CMK (cell line): ENCODE data around the gene FAM229A.

Experiments used
- DNase-seq: peaks from one replicate; pipeline ENCODE4 v3.0.0-alpha.2; 2010; ENCODE audit warnings: low read depth

FAM229A gene

GRCh38 chr1:32346532-32347157, 15.6 kb downstream of the FAM229A start:
- DNase-seq, result no peak

DNA sequence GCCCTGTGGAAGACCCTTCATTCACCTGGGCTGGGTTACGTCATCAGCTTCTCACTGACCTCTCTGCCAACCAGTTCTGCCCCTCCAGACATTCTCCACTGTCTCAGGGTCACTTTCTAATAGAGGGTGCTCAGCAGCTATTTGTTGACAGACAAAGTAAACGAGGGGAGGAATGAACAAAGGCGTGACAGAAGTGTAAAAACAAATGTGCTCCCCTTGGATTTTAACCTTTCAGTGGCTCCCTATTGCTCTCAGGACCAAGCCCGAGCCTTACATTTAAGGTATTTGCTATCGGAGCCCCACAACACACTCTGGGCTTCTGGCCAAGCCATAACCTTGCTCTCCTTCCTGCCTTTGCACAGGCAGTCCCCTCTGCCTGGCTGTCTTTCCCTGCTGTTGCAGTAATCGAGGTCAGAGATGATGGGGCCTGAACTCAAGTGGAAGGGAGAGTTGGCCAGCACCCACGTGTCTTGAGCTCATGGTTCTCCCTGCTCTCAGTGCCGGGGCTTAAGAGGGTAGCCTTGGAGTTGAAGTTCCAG, 16.9 kb downstream of the FAM229A start:
- DNase-seq, result no peak

DNA sequence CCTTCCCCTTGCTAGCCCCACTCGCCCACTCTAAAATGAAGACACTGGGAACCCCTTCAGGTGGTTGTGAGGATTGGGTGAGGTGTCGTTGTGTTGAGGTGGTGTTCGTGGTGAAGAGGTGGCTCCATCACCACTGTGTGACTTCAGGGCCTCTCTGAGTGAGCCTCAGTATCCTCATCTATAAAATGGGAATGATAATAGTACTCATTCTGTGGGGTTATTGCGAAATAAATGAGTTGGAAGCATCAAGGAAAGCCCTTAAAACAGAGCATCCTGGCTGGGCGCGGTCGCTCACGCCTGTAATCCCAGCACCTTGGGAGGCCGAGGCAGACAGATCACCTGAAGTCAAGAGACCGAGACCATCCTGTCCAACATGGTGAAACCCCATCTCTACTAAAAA, 19.6 kb downstream of the FAM229A start:
- DNase-seq, result no peak

DNA sequence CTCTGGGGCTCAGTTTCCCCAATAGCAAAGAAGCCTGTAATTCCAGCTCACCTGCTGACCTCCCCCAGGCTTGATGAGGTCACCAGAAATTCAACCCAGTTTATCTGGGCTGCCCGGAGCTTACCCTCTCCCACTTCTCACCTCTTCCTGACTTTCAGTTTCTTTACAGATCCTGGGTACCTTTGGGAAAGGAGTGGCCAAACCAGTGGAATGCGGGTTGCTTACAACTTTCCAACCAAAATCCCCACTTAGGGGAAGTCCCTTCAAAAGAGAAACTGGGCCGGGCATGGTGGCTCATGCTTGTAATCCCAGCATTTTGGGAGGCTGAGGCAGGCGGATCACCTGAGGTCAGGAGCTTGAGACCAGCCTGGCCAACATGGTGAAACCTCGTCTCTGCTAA, 20.3 kb downstream of the FAM229A start:
- DNase-seq, result no peak

- DNase-seq, result no peak
Observed at GRCh38 chr1:32341186-32341757, 21.0 kb downstream of the FAM229A start.

- DNase-seq, result no peak
Observed at GRCh38 chr1:32339363-32339978, 22.8 kb downstream of the FAM229A start.

DNA sequence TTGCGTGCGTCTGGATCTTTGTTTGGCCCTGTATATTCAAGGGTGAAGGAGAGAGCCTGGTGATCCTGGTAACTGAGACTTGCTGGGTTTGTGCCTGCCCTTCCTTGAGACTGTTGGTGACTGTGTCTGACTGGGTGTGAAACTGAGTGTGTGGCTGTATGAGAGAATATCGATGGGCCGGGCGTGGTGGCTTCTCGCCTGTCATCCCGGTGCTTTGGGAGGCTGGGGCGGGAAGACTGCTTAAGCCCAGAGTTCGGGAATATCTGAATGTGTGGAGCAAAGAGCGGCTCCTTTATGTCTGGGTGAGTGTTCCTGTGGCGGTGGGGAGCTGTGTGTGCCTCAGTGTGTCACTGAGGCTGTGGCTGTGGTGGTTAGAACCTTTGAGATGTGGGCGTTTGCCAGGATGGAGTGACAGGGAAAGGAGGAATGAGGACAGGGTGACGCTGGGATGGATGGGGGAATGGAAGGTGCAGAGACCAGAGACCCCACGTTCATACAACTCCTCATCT, 23.6 kb downstream of the FAM229A start:
- no peak for DNase-seq

GRCh38 chr1:32337855-32338636, 24.2 kb downstream of the FAM229A start:
- DNase-seq, result peak; percentile 62

GRCh38 chr1:32336963-32337675, 25.2 kb downstream of the FAM229A start:
- peak; percentile 41 for DNase-seq

GRCh38 chr1:32336591-32336932, 25.7 kb downstream of the FAM229A start:
- no peak for DNase-seq

GRCh38 chr1:32335790-32336590, 26.3 kb downstream of the FAM229A start, which contains the start of gene MARCKSL1:
Gene MARCKSL1 (minus strand): TSS chr1:32336233. CDS start chr1:32336033, 200 bp downstream.
- peak; percentile 45 for DNase-seq

GRCh38 chr1:32335535-32335789, 26.8 kb downstream of the FAM229A start:
- DNase-seq, result no peak

DNA sequence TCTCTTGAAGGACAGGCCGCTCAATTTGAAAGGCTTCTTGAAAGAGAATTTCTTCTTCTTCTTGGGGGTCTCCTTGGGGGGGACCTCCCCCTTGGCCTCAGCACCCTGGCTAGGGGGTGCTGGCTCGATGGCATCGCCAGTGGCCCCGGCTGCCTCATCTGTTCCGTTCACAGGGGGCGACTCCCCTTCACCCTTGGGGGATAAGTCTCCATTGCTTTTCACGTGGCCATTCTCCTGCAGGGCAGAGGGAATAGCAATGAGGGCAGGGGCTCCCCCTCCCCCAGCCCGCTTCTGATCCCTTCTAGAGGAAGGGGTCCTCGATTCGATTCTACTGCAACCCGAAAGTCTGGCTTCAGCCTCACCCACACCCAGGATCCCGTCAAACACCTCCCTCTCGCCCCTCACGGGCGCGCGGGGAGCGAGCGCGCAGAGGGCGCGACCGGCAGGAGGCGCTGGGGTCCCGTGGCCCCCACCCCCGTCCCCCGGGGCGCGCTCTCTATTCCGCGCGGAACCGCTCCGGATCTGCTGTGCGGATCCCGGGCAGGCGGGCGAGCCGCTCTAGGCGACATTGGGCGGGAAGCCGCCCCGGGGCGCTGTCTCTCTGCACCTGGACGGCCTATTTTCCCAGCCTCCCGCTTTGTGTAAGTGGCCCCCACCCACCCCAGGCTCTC, 27.3 kb downstream of the FAM229A start:
- peak; percentile 39 for DNase-seq

GRCh38 chr1:32334274-32334861, 27.9 kb downstream of the FAM229A start:
- no peak for DNase-seq

DNA sequence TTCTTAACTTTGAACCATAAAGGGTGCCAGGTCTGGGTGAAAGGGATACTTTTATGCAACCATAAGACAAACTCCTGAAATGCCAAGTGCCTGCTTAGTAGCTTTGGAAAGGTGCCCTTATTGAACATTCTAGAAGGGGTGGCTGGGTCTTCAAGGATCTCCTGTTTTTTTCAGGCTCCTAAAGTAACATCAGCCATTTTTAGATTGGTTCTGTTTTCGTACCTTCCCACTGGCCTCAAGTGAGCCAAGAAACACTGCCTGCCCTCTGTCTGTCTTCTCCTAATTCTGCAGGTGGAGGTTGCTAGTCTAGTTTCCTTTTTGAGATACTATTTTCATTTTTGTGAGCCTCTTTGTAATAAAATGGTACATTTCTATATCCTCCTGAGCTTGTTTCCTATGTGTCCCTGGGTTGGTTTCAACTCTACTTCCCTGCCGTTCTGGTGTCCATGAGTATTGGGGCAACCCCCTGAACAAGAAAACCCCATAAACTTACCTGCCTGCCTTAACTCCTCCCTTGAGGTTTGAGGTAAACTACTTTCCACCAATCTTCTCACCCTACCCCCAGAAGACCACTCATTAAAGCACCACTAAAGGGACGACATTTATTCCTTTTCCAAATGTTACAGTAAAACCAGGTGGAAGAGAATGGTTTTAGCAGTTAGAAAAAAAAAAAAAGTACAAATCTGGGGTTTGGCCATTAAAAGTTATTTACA, 28.9 kb downstream of the FAM229A start:
- DNase-seq, result no peak

GRCh38 chr1:32332290-32333079, 29.8 kb downstream of the FAM229A start:
- no peak for DNase-seq

GRCh38 chr1:32331549-32331948, 30.7 kb downstream of the FAM229A start:
- no peak for DNase-seq

- no peak for DNase-seq
Observed at GRCh38 chr1:32330558-32331151, 31.6 kb downstream of the FAM229A start.
